Thoracic aorta endothelial cell (primary cell): Measurements from ENCODE around the gene SPDYE6. TPM values are rescaled to one million over a fixed set of nuclear protein-coding genes. Genes with fewer than 3 reads are reported as not detected.

Experiments used
- small RNA-seq: library from RNA; depleted of rRNA; stranded (forward); fragments of <200 nt; gene quantifications from one replicate; pipeline ENCODE3, GENCODE V24; 2012
- total RNA-seq: library from RNA; depleted of rRNA; stranded (reverse); fragments of >200 nt; gene quantifications from 2 replicates; pipeline ENCODE4 v1.2.3, GENCODE V29; 2012

The SPDYE6 gene, protein sequence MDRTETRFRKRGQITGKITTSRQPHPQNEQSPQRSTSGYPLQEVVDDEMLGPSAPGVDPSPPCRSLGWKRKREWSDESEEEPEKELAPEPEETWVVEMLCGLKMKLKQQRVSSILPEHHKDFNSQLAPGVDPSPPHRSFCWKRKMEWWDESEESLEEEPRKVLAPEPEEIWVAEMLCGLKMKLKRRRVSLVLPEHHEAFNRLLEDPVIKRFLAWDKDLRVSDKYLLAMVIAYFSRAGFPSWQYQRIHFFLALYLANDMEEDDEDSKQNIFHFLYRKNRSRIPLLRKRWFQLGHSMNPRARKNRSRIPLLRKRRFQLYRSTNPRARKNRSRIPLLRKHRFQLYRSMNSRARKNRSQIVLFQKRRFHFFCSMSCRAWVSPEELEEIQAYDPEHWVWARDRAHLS
- total RNA-seq = not detected in 2 replicates

DNA sequence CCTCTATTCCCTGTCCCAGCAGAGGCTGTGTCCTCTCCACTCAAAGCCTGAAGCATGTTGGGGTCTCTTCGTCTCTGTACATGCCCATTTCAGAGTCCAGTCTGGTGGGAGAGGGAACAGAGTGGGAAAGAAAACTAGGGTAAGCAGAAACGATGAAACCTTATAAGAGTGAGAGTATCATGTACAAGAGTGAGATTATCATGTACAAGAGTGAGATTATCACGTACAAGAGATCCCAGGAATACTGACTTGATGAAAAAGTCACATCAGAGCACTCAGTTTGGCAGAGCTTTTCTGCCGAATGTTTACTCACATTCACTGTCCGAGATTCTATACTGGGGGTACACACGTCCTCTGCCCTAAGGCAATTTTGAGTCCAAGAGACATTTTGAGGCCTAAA, at the start of gene SPDYE6:
TSS of gene SPDYE6 (minus strand) at position 101 of the 400 bp plus-strand sequence. CDS start 421 bp downstream, outside the sequence.

DNA sequence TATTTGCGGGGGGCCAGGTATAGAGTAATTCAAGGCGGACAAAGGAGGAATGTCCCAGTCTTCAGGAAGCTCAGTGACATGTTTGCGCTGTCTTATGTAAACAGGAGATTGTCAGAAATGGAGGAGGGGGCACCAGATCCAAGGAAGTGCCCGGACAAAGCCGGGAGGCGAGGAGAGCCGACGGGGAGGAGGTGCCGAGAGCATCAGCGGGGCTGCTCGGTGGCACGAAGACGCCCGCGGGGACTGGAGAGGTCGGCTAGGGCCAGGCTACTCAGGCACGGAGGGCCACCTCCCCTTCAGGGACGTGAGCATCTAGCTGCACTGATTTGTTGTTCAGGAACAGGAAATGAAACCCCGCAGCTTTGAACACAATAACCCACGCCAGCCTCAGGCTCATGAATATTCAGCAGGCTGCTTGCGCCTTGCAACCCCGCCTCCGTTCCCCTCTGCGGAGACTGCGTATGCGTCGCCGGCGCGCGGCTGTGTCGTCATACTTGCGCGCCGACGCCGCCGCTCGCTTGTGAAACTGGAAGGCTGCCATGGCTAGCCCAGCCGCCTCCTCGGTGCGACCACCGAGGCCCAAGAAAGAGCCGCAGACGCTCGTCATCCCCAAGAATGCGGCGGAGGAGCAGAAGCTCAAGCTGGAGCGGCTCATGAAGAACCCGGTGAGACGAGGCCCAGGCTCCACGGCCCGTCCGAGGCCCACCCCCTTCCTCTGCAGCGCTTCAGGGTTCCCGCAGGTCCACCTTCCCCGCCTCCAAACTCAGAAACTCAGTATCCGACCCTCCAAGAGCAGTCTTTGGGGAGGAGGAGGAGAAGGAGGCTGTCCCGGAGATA, 39.8 kb upstream of the SPDYE6 start, which contains the start of gene PRKRIP1:
TSS of gene PRKRIP1 (plus strand) at position 491 of the 837 bp plus-strand sequence. CDS start at position 540, 49 bp downstream.

Small RNA genes lying within 50 kb of the gene (small RNA-seq; reads per million reads assigned to genes)
- gene AC091390.4 (not detected), gene MIR548O (not detected), gene RF00019 (not detected)

Other genes starting within 250 kb of the SPDYE6 start
- gene SH2B2, start 69.6 kb downstream of the SPDYE6 start, total RNA-seq = 0.93 and 1.0 TPM in 2 replicates
- 14.7 and 16.2 TPM in 2 replicates for gene PRKRIP1, start 39.9 kb upstream of the SPDYE6 start, total RNA-seq
- gene ORAI2, start 77.1 kb upstream of the SPDYE6 start, total RNA-seq = 51.2 and 62.2 TPM in 2 replicates
- 6.3 and 7.9 TPM in 2 replicates for gene ALKBH4, start 108.4 kb upstream of the SPDYE6 start, total RNA-seq
- gene LRWD1, start 108.5 kb upstream of the SPDYE6 start, total RNA-seq = 23.8 and 32.3 TPM in 2 replicates
- gene POLR2J, start 122.5 kb upstream of the SPDYE6 start, total RNA-seq = 29.9 and 38.3 TPM in 2 replicates
- gene RASA4B, start 161.3 kb upstream of the SPDYE6 start, total RNA-seq = 1.7 and 2.8 TPM in 2 replicates
- 0.80 and 3.7 TPM in 2 replicates for gene UPK3BL2, start 187.3 kb upstream of the SPDYE6 start, total RNA-seq
- not detected in 2 replicates for gene SPDYE2, start 194.8 kb upstream of the SPDYE6 start, total RNA-seq
- gene POLR2J3, start 216.1 kb upstream of the SPDYE6 start, total RNA-seq = 49.7 and 95.2 TPM in 2 replicates